GM21717 (cell line): ENCODE measurements around the gene RAB11B.
A peak's percentile ranks its signal among the peaks of the same experiment; 100 is the strongest.
"Not testable (repeated sequence)": the region's sequence is repeated elsewhere in the genome, so short reads cannot be mapped to it uniquely, and the experiment has no call there.

ENCODE experiments used
- ATAC-seq: cut with Tn5 transposase; IDR thresholded peaks from one replicate; pipeline ENCODE4 v1.9.1; 2021; ENCODE audit warnings: mild to moderate bottlenecking, moderate library complexity; ENCODE audit not compliant: unreplicated experiment

The RAB11B gene

DNA sequence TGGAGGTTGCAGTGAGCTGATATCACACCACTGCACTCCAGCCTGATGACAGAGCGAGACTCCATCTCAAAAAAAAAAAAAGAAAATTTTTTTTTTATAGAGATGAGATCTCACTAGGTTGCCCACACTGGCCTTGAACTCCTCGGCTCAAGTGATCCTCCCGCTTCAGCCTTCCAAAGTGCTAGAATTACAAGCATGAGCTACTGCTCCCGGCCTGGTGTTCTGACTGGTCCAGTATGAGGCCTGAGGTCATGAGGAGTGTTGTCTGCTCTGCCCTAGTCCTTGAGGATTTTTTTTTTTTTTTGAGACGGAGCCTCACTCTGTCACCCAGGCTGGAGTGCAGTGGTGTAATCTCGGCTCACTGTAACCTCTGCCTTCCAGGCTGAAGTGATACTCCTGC lies 35.2 kb downstream of the RAB11B start:
- not testable (repeated sequence) for ATAC-seq

DNA sequence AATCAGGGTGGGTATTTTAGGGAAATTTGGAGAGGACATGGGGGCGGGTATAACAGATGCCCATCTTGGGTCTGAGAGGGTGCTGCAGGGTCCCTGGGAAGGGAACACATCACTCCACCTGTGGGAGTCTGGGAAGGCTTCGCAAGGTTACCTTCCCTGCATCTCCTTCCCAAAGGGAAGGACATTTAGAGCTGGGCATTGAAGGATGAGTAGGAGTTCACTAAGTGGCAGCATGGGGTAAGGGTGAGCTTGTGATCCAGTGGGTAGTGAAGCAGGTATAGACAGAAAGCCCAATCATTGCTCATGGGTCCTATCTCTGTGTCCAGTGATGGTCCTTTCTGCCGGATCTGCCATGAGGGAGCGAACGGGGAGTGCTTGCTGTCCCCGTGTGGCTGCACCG lies 36.1 kb downstream of the RAB11B start:
- no peak for ATAC-seq

DNA sequence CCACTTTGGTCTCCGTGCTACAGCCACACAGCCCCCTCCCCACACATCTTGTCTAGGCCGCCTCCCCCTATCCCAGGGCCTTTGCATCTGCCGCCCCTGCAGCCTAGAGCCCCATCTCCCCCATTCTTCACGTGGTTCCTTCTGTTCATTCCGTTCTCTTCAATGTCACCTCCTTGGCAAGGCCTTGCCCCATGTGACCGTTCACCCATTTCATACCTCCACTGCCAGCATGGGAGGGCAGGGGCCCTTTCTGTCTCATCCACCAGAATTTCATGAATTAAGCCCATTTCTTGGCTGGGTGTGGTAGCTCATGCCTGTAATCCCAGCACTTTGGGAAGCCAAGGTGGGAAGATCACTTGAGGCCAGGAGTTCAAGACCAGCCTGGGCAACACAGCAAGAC lies 38.9 kb downstream of the RAB11B start:
- ATAC-seq = no peak

DNA sequence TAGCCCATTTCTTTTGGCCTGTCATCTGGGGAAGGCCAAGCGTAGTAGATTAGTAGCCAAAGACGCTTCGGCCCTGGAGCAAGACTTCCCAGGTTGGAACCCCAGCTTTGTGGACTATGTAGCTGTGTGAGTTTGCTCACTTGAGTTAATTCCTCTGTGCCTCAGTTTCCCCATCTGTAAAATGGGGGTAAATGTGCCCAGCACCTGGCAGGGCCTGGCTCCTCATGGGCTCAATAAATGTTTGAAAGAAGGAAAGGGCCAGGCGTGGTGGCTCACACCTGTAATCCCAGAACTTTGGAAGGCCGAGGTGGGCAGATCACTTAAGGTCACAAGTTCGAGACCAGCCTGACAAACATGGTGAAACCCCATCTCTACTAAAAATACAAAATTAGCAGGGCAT lies 39.7 kb downstream of the RAB11B start:
- no peak for ATAC-seq

DNA sequence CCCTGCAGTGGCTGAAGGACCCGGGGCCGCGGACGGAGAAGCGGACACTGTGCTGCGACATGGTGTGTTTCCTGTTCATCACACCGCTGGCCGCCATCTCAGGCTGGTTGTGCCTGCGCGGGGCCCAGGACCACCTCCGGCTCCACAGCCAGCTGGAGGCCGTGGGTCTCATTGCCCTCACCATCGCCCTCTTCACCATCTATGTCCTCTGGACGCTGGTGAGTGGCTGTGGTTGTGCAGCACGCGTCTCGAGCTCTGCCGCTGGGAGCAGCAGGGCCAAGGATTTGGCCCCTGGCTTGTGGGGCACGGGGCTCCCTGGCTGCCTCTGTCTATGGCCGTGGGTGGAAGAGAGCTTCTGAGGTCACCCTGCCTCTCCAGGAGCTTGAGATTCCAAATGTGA lies 40.5 kb downstream of the RAB11B start:
- ATAC-seq = no peak

DNA sequence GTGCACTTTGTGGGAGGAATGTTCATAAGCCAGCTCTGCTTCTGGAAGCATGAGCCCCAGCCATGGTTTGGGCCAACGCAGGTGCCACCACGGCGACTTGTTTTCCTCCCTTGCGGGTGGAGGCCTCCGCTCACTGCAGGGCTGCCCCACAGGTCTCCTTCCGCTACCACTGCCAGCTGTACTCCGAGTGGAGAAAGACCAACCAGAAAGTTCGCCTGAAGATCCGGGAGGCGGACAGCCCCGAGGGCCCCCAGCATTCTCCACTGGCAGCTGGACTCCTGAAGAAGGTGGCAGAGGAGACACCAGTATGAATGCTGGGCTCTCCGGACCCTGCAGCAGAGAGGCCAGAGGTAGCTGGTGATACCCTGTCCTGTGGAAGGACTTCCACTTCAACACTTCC lies 48.1 kb downstream of the RAB11B start:
- ATAC-seq = no peak

DNA sequence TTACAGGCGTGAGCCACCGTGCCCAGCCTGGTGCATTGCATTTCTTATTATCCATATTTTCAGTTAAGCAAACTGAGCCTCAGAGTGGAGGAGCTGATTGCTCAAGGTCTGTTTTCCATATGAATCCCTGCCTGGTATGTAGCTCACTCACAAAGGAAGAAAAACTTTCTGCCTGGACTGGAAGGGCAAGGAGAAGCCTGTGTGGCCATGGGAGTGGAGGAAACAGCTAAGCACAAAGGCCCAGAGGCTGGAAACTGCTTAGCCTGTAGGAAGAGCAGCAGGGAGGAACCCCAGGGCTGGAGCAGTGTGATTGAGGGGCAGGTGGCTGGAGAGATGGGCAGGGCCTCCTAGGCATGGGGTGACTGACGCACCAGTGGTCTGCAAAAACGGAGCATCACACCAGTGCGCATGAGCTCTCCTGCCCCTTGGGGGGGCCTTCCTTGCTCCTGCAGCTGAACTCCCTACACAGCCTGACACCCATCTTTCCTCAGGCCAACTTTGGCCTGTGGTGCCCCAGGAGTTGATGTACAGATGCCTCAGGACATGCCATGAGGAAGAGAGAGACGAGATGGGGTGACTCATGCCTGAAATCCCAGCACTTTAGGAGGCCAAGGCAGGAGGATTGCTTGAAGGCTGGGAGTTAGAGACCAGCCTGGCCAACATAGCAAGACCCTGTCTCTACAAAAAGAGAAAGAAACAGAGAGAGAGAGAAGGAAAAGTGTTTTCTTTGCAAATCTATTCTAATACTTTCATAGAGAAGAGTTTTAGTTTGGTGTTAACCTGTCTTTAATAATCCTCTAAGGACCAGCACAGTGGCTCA lies 51.8 kb downstream of the RAB11B start:
- no peak for ATAC-seq

DNA sequence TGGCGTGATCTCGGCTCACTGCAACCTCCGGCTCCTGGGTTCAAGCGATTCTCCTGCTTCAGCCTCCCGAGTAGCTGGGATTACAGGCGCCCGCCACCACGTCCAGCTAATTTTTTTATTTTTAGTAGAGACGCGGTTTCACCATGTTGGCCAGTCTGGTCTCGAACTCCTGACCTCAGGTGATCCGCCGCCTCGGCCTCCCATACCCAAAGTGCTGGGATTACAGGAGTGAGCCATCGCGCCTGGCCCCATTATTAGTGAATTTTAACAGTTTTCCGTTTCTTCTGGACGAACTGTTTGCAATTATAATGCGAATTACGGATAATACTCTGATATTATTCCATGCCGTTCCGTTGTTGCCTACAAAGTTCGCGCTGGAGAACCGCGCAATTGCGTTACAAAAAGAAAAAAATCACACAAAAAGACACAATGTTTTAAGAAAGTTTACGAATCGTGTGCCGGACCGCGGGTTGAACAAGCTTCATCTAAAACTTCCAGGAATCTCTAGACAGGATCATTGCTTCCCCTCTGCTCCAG lies 54.0 kb downstream of the RAB11B start:
- not testable (repeated sequence) for ATAC-seq

DNA sequence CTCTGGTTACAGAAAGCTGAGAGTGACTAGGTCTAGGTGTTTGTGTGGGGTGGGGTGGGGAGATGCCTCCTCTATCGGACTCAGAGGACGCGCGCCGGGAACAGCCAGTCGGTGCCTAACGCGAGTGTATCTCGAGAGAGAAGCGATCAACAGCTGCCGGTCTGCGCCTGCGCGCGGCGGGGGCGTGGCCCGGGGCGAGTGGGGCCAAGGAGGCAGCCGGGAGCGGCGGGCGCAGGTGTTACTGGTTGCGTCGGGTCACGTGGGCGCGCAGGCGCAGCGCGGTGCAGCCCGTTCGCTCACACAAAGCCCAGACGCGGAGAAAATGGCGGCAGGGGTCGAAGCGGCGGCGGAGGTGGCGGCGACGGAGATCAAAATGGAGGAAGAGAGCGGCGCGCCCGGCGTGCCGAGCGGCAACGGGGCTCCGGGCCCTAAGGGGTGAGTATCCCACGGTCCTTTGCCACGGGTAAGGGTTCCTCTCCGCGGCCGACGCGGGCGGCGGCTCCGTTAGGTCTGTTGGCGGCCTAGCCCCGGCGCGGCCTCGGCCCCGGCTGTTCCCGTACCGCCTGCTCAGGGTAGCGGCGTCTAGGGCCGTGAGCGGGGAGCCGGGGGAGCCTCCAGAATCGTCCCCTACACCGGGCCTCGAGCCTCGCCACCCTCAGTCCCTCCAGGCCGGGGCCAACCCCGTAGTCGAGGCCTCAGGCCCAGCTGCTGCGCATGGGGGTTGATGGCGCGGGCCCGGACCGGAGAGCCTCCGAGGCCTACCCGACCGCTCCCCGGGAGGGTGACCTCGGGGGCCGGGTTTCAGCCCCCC lies 54.7 kb downstream of the RAB11B start, which contains the start of gene HNRNPM:
Gene HNRNPM (plus strand): TSS at position 299 of the 811 bp plus-strand sequence. CDS start 24 bp downstream, at position 323.
- ATAC-seq = peak; percentile 66

- peak; percentile 9 for ATAC-seq
These were observed 55.4 kb downstream of the RAB11B start for GRCh38 chr19:8445488-8446001.

DNA sequence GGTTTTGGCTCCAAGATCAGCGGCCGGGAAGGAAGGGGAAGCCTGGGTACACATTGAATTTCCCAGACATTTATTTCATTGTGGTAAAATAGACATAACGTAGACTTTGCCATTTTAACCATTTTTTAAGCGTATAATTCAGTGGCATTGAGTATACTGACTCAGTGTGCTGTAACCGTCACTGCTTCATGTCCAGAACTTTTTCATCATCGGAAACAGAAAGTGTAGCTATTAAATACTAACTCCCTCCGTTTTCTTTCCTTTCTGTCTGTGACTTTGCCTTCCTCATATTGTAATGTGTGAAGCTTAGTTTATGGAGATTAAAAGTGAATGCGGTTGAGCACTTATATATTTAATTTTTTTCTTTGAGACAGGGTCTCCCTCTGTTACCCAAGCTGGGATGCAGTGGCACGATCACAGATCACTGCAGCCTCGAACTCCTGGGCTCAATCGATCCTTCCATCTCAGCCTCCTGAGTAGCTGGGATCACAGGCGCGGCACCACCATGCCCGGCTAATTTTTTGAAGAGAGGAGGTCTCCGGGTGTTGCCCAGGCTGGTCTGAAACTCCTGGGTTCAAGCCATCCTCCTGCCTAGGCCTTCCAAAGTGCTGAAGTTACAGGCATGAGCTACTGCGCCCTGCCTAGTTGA lies 56.0 kb downstream of the RAB11B start:
- no peak for ATAC-seq

- no peak for ATAC-seq
These were observed 59.7 kb downstream of the RAB11B start for GRCh38 chr19:8449830-8450229.

- ATAC-seq = no peak
These were observed 61.2 kb downstream of the RAB11B start for GRCh38 chr19:8451377-8451776.

DNA sequence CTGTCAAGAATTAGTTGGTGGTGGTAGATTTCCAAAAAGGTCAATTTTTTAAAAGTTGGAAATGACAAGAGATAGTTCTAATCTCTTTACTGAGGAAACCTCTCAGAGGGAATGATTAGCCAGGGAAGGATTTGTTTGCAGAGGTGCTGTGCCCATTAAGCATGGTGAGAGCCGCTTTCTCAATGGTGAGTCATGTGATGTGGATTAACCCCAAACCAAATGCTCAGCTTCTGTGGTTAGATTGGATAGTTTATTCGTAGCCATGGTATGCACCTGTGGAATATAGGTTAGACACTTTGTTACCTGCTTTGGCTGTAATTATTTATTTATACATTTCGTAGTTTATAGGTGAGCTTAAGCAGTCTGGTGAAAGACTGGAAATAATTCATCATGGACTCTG lies 61.7 kb downstream of the RAB11B start:
- no peak for ATAC-seq

DNA sequence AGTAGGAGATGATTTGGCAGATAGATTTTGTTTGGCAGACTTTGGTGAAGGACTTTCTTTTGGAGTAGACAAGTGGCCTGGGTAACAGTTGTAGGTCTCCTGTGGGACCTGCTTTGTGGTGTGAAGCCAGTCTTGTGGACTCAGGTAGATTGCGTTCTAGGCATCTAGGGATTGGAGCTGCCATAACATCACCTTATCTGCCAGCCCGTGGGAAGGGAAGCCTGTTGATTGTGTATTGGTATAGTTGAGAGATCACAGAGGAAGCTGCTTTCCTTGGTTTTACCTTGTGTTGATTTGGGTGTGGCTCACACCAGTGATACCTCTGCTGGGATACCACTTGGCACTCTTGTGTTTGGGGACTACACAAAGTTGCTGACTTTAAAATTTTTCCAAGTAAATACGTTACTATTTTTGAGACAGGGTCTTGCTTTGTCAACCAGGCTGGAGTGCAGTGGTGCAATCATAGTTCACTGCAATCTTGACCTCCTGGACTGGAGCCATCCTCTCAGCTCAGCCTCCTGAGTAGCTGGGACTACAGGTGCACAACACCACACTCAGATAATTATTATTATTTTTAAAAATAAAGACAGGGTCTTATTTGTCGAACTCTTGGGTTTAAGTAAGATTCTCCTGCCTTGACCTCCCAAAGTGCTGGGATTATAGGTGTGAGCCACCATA lies 62.4 kb downstream of the RAB11B start:
- no peak for ATAC-seq

DNA sequence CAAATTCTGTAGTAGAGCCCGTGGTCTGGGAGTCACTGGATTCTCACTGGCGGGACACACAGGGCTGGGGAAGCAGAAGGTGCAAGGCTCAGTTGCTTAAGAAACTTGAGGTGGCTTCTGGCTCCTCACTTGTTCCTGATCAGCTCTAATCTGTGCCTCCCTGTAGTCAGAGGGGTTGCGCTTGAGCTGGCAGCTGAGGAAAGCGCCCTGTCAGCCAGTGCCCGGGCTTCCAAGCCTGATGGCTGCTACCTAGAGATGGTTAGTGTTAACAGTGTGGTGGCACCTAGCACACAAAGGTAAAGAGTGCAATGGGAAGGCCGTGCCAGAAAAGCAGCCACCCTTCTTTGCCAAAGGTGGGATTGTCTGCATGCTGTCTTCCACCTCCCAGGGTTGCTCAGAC lies 63.5 kb downstream of the RAB11B start:
- ATAC-seq = no peak
